ENCODE measurements around the gene EIF4ENIF1.

EIF4ENIF1 gene

GRCh38 chr22:31451709-31452571 is 37.7 kb downstream of the EIF4ENIF1 start:
- H3K27me3 ChIP-seq (ENCODE audit: control insufficient read depth, insufficient read depth, low read length) = no peaks in the 10 kb centered on the region
- H3K4me1 ChIP-seq (ENCODE audit: control insufficient read depth, low read depth, low read length) = no peaks in the 10 kb centered on the region
- no peak overlapping the region for H3K27ac ChIP-seq (ENCODE audit: low read length)
- H3K9ac ChIP-seq (ENCODE audit: low read length) = no peak overlapping the region
- H3K36me3 ChIP-seq (ENCODE audit: control insufficient read depth, low read depth, low read length) = peaks cover 20% of the 10 kb centered on the region
- H3K9me3 ChIP-seq (ENCODE audit: control insufficient read depth, low read depth, low read length) = no peaks in the 10 kb centered on the region
- no peak overlapping the region for H3K4me3 ChIP-seq (ENCODE audit: low read length)

DNA sequence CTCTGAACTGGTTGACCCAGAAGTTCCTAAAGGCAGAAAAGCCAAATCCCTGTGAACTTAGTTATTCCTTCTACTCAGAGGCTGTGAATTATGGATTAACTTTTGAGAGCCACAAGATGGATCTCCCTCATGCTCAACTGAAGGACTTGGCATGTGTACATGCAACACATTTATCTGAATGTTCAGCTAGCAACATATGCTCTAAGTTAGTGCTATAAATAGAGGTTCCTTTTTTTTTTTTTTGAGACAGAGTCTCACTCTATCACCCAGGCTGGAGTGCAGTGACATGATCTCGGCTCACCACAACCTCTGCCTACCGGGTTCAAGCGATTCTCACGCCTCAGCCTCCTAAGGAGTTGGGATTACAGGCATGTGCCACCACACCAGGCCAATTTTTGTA is 40.1 kb downstream of the EIF4ENIF1 start:
- H3K27ac ChIP-seq (ENCODE audit: low read length) = no peak overlapping the region
- H3K9ac ChIP-seq (ENCODE audit: low read length) = no peak overlapping the region
- no peaks in the 10 kb centered on the region for H3K27me3 ChIP-seq (ENCODE audit: control insufficient read depth, insufficient read depth, low read length)
- H3K4me3 ChIP-seq (ENCODE audit: low read length) = no peak overlapping the region
- H3K36me3 ChIP-seq (ENCODE audit: control insufficient read depth, low read depth, low read length) = peaks cover 17% of the 10 kb centered on the region
- no peaks in the 10 kb centered on the region for H3K4me1 ChIP-seq (ENCODE audit: control insufficient read depth, low read depth, low read length)
- no peaks in the 10 kb centered on the region for H3K9me3 ChIP-seq (ENCODE audit: control insufficient read depth, low read depth, low read length)

DNA sequence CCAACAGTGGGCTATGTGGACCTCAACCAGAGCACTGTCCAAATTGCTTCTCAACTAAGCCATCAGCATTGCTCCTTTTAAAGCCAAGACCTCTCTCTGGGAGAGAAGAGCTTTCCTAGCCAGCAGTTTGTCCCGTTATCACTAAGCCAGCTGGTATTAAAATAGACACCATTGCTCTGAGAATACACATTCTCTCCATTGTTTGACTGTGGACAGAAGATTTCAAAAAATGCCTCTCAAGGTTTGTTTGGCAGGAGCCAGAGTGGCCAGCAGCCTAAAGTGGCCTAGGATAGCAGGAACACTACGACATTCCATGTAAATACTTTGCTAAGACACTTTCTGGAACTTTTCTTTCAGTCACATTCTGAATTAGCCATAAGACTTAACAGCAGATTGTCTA is 41.3 kb downstream of the EIF4ENIF1 start:
- Histone ChIP-seq H3K27ac (ENCODE audit: low read length) (no peak overlapping the region), H3K36me3 (ENCODE audit: control insufficient read depth, low read depth, low read length) (peaks cover 11% of the 10 kb centered on the region), H3K9me3 (ENCODE audit: control insufficient read depth, low read depth, low read length) (no peaks in the 10 kb centered on the region), H3K4me1 (ENCODE audit: control insufficient read depth, low read depth, low read length) (no peaks in the 10 kb centered on the region), H3K4me3 (ENCODE audit: low read length) (no peak overlapping the region), H3K9ac (ENCODE audit: low read length) (no peak overlapping the region), H3K27me3 (ENCODE audit: control insufficient read depth, insufficient read depth, low read length) (no peaks in the 10 kb centered on the region)

GRCh38 chr22:31447337-31447736 is 42.3 kb downstream of the EIF4ENIF1 start:
- Histone ChIP-seq H3K9ac (ENCODE audit: low read length) (no peak overlapping the region), H3K9me3 (ENCODE audit: control insufficient read depth, low read depth, low read length) (no peaks in the 10 kb centered on the region), H3K27ac (ENCODE audit: low read length) (no peak overlapping the region), H3K4me3 (ENCODE audit: low read length) (no peak overlapping the region), H3K4me1 (ENCODE audit: control insufficient read depth, low read depth, low read length) (no peaks in the 10 kb centered on the region), H3K36me3 (ENCODE audit: control insufficient read depth, low read depth, low read length) (peaks cover 20% of the 10 kb centered on the region), H3K27me3 (ENCODE audit: control insufficient read depth, insufficient read depth, low read length) (no peaks in the 10 kb centered on the region)

GRCh38 chr22:31446767-31447166 is 42.9 kb downstream of the EIF4ENIF1 start:
- H3K9ac ChIP-seq (ENCODE audit: low read length) = no peak overlapping the region
- H3K27me3 ChIP-seq (ENCODE audit: control insufficient read depth, insufficient read depth, low read length) = no peaks in the 10 kb centered on the region
- no peak overlapping the region for H3K4me3 ChIP-seq (ENCODE audit: low read length)
- H3K27ac ChIP-seq (ENCODE audit: low read length) = no peak overlapping the region
- peaks cover 25% of the 10 kb centered on the region for H3K36me3 ChIP-seq (ENCODE audit: control insufficient read depth, low read depth, low read length)
- no peaks in the 10 kb centered on the region for H3K9me3 ChIP-seq (ENCODE audit: control insufficient read depth, low read depth, low read length)
- no peaks in the 10 kb centered on the region for H3K4me1 ChIP-seq (ENCODE audit: control insufficient read depth, low read depth, low read length)

GRCh38 chr22:31446208-31446607 is 43.4 kb downstream of the EIF4ENIF1 start:
- no peaks in the 10 kb centered on the region for H3K27me3 ChIP-seq (ENCODE audit: control insufficient read depth, insufficient read depth, low read length)
- no peak overlapping the region for H3K9ac ChIP-seq (ENCODE audit: low read length)
- peaks cover 29% of the 10 kb centered on the region for H3K36me3 ChIP-seq (ENCODE audit: control insufficient read depth, low read depth, low read length)
- H3K27ac ChIP-seq (ENCODE audit: low read length) = no peak overlapping the region
- H3K9me3 ChIP-seq (ENCODE audit: control insufficient read depth, low read depth, low read length) = no peaks in the 10 kb centered on the region
- no peak overlapping the region for H3K4me3 ChIP-seq (ENCODE audit: low read length)
- no peaks in the 10 kb centered on the region for H3K4me1 ChIP-seq (ENCODE audit: control insufficient read depth, low read depth, low read length)

GRCh38 chr22:31445642-31446041 is 44.0 kb downstream of the EIF4ENIF1 start:
- Histone ChIP-seq H3K9me3 (ENCODE audit: control insufficient read depth, low read depth, low read length) (no peaks in the 10 kb centered on the region), H3K4me3 (ENCODE audit: low read length) (no peak overlapping the region), H3K27me3 (ENCODE audit: control insufficient read depth, insufficient read depth, low read length) (no peaks in the 10 kb centered on the region), H3K9ac (ENCODE audit: low read length) (no peak overlapping the region), H3K27ac (ENCODE audit: low read length) (no peak overlapping the region), H3K4me1 (ENCODE audit: control insufficient read depth, low read depth, low read length) (no peaks in the 10 kb centered on the region), H3K36me3 (ENCODE audit: control insufficient read depth, low read depth, low read length) (peaks cover 32% of the 10 kb centered on the region)

- Histone ChIP-seq H3K9ac (ENCODE audit: low read length) (no peak overlapping the region), H3K9me3 (ENCODE audit: control insufficient read depth, low read depth, low read length) (no peaks in the 10 kb centered on the region), H3K4me3 (ENCODE audit: low read length) (no peak overlapping the region), H3K36me3 (ENCODE audit: control insufficient read depth, low read depth, low read length) (peaks cover 51% of the 10 kb centered on the region), H3K27ac (ENCODE audit: low read length) (no peak overlapping the region), H3K4me1 (ENCODE audit: control insufficient read depth, low read depth, low read length) (no peaks in the 10 kb centered on the region), H3K27me3 (ENCODE audit: control insufficient read depth, insufficient read depth, low read length) (no peaks in the 10 kb centered on the region)
Observed at GRCh38 chr22:31443516-31443915, 46.1 kb downstream of the EIF4ENIF1 start.

DNA sequence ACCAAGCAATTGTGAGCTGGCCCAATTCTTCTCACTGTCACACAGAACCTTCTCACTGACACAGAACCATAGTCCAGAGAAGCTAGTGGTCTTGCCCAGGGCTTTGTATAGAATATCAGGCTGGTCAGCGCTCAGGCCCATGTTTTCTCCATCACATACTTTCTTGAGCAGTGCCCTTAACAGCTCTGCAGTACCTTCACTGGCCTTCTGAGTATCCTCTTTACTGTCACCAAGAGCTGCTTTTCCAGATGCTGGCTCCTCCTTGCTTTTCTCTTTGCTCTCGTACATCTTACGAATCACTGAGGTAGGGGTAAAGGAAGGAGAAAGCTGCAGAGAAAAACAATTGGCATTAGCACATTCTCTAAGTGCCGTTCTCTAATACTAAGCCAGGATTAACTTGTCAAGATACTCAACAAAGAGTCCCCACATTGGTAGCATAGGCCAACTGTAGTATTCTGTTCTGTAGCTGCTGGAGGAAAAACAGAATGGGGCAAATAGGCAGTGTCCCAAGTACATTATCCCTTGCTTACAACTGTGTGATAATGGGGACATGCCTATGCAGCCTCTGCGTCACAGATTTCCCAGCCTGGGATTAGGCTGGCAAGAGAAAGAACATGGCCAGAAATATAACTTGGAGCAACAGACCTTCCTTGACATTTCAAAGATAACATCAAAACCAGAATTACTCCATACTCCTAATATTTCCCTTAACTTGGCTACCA is 46.7 kb downstream of the EIF4ENIF1 start:
- Histone ChIP-seq H3K4me3 (ENCODE audit: low read length) (no peak overlapping the region), H3K9me3 (ENCODE audit: control insufficient read depth, low read depth, low read length) (no peaks in the 10 kb centered on the region), H3K9ac (ENCODE audit: low read length) (no peak overlapping the region), H3K4me1 (ENCODE audit: control insufficient read depth, low read depth, low read length) (no peaks in the 10 kb centered on the region), H3K27ac (ENCODE audit: low read length) (no peak overlapping the region), H3K27me3 (ENCODE audit: control insufficient read depth, insufficient read depth, low read length) (no peaks in the 10 kb centered on the region), H3K36me3 (ENCODE audit: control insufficient read depth, low read depth, low read length) (peaks cover 57% of the 10 kb centered on the region)

DNA sequence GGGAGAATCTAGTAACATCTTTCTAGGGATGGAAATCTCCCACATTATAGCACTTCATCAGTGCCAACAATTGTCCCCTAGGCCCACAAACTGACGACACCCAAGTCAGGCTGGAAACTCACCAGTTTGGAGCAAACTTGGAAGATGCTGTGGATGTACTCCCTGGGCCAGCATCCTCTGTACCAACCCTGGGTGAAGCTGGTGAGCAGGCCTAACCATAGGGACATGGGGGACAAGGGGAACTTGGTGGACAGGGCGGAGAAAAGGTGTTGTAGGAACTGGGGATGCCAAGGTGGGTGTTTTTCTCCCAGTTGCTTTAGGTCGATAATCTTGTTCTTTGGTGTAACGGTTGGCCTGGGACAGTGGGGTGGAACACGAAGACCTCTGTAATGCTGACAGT is 48.0 kb downstream of the EIF4ENIF1 start:
- Histone ChIP-seq H3K36me3 (ENCODE audit: control insufficient read depth, low read depth, low read length) (peaks cover 67% of the 10 kb centered on the region), H3K4me3 (ENCODE audit: low read length) (no peak overlapping the region), H3K27me3 (ENCODE audit: control insufficient read depth, insufficient read depth, low read length) (no peaks in the 10 kb centered on the region)

GRCh38 chr22:31440681-31441080 is 49.0 kb downstream of the EIF4ENIF1 start:
- Histone ChIP-seq H3K9ac (ENCODE audit: low read length) (no peak overlapping the region), H3K36me3 (ENCODE audit: control insufficient read depth, low read depth, low read length) (peaks cover 77% of the 10 kb centered on the region), H3K4me1 (ENCODE audit: control insufficient read depth, low read depth, low read length) (no peaks in the 10 kb centered on the region), H3K27ac (ENCODE audit: low read length) (no peak overlapping the region), H3K4me3 (ENCODE audit: low read length) (no peak overlapping the region), H3K9me3 (ENCODE audit: control insufficient read depth, low read depth, low read length) (no peaks in the 10 kb centered on the region), H3K27me3 (ENCODE audit: control insufficient read depth, insufficient read depth, low read length) (no peaks in the 10 kb centered on the region)

More for the DNA sequence above, 48.0 kb downstream of the EIF4ENIF1 start:
- no peaks in the 10 kb centered on the region for H3K9me3 ChIP-seq (ENCODE audit: control insufficient read depth, low read depth, low read length)
- H3K4me1 ChIP-seq (ENCODE audit: control insufficient read depth, low read depth, low read length) = no peaks in the 10 kb centered on the region
- no peak overlapping the region for H3K9ac ChIP-seq (ENCODE audit: low read length)
- no peak overlapping the region for H3K27ac ChIP-seq (ENCODE audit: low read length)
